ENCODE results near the gene TTC27. TPM values are rescaled to one million over a fixed set of nuclear protein-coding genes. Genes with fewer than 3 reads are reported as not detected.
A peak's percentile ranks its signal among the peaks of the same experiment; 100 is the strongest.
"Not testable (repeated sequence)": the region's sequence is repeated elsewhere in the genome, so short reads cannot be mapped to it uniquely, and the experiment has no call there.

Gene TTC27
- total and polyA plus RNA-seq, 12 donors: 4.8 to 17.3 (median 12.1) TPM

DNA sequence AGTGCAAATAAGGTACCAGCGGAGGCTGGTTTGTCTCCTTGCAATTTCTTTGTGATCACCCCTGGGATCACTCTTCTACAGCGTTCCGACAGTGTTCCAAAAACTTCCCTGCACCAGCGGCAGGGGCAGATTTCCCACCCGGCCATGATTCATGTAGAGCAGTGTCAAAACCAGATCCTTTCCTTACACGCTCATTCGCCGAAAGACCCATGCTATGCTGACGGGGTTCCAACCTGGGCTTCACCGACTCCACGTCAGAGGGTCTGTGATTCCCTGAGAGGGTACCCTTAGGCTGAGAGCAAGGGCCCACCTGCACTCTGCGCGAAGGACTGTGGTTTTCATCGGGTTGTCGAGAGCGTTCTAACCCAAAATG is 423 bp upstream of the TTC27 start:
- WGBS, 2 donors: 0 to 2% methylated on average over 16 of the region's 16 CpGs
- H3K27me3 ChIP-seq: no peaks in the 10 kb centered on the region
- H3K4me3 ChIP-seq: peak overlapping the region; percentile 53 to 97 (median 88)
- peaks cover 0 to 31% (median 21%) of the 10 kb centered on the region in 9 donors for H3K4me1 ChIP-seq
- no peaks in the 10 kb centered on the region for H3K9me3 ChIP-seq
- intact Hi-C loops (cut with DNase I): loop anchor here in 1 of 10 donors (10.0 kb wide), 1 partner anchor 117 kb away; no protein-coding TSS in a partner anchor
- peak; percentile 28 to 35 for DNase-seq
- TF ChIP-seq, protein P1, sequence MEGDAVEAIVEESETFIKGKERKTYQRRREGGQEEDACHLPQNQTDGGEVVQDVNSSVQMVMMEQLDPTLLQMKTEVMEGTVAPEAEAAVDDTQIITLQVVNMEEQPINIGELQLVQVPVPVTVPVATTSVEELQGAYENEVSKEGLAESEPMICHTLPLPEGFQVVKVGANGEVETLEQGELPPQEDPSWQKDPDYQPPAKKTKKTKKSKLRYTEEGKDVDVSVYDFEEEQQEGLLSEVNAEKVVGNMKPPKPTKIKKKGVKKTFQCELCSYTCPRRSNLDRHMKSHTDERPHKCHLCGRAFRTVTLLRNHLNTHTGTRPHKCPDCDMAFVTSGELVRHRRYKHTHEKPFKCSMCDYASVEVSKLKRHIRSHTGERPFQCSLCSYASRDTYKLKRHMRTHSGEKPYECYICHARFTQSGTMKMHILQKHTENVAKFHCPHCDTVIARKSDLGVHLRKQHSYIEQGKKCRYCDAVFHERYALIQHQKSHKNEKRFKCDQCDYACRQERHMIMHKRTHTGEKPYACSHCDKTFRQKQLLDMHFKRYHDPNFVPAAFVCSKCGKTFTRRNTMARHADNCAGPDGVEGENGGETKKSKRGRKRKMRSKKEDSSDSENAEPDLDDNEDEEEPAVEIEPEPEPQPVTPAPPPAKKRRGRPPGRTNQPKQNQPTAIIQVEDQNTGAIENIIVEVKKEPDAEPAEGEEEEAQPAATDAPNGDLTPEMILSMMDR (IDR thresholded peaks at IDR 0.05): peak in 4 of 9 donors; percentile 13 to 43 (median 32)
- peak; percentile 37 to 74 (median 60) for ATAC-seq
- H3K36me3 ChIP-seq: peaks cover 0 to 35% (median 11%) of the 10 kb centered on the region in 9 donors
- H3K27ac ChIP-seq: peak overlapping the region in 9 of 10 donors; percentile 69 to 78 (median 73)

DNA sequence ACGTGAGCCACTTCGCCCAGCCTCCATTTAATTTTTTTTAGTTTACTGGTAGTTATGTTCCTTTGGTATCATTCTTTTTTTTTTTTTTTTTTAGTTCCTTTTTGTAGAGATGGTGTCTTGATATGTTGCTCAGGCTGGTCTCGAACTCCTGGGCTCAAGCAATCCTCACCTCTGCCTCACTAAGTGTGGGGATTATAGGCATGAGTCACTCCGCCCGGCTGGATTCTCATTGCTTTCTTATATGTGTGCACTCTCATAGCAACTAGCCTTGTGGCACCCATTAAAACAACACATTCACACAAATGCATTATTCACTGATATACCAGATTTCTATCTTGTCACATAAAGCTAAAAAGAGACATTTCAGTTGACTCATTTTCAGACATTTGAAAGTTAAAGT is 4.2 kb downstream of the TTC27 start:
- TF ChIP-seq, protein P1 (IDR thresholded peaks at IDR 0.05): no peak
- H3K4me1 ChIP-seq: peaks cover 0 to 21% (median 14%) of the 10 kb centered on the region in 9 donors
- ATAC-seq (no peak), DNase-seq (no peak)
- intact Hi-C loops (cut with DNase I): no loop called here
- no peak overlapping the region for H3K27ac ChIP-seq
- H3K4me3 ChIP-seq: no peak overlapping the region
- H3K27me3 ChIP-seq: no peaks in the 10 kb centered on the region
- no peaks in the 10 kb centered on the region for H3K9me3 ChIP-seq
- 88 to 93% methylated on average over 5 of the region's 5 CpGs for whole genome bisulfite sequencing, 2 donors
- peaks cover 0 to 76% (median 31%) of the 10 kb centered on the region in 9 donors for H3K36me3 ChIP-seq

DNA sequence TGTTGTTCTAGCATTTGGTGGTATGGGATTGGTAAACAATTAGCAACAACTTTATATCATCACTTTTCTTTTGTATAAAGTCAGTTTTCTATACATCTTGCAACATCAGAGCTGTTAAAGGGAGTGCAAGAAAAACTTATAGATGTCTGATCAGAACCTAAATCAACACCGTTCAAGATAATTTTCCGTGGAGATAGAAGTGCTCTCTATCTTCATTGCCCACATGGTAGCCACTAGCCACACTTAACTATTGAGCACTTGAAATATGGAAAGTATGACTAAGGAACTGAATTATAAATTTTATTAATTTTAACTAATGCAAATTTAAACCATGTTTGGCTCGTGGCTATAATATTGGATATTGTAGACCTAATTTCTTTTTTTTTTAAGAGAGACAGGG is 5.2 kb downstream of the TTC27 start:
- H3K9me3 ChIP-seq: no peaks in the 10 kb centered on the region
- intact Hi-C loops (cut with DNase I): no loop called here

DNA sequence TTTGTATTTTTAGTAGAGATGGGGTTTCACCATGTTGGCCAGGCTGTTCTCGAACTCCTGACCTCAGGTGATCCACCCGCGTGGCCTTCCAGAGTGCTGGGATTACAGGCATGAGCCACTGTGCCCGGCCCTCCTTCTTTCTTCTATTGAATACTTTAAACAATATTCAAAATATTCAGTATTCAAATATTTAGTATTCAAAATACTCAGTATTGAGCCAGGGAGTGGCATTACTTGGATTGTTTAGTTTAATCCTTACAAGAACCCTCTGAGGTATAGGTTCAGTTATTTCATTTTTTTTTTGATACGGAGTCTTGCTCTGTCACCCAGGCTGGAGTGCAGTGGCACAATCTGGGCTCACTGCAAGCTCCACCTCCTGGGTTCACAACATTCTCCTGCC is 10.7 kb downstream of the TTC27 start:
- H3K27me3 ChIP-seq; intact Hi-C loops (cut with DNase I); H3K9me3 ChIP-seq; H3K27ac ChIP-seq; ATAC-seq; H3K4me1 ChIP-seq; H3K4me3 ChIP-seq; DNase-seq: not testable (repeated sequence)
- whole genome bisulfite sequencing, 2 donors: 95 to 99% methylated on average over 5 of the region's 5 CpGs
- peaks cover 0 to 100% (median 75%) of the 10 kb centered on the region in 9 donors for H3K36me3 ChIP-seq

More for the DNA sequence above, 5.2 kb downstream of the TTC27 start:
- ATAC-seq (no peak), DNase-seq (no peak)
- peaks cover 0 to 19% (median 9%) of the 10 kb centered on the region in 9 donors for H3K4me1 ChIP-seq
- TF ChIP-seq, protein P1 (IDR thresholded peaks at IDR 0.05): no peak
- H3K4me3 ChIP-seq: no peak overlapping the region
- no peak overlapping the region for H3K27ac ChIP-seq
- H3K36me3 ChIP-seq: peaks cover 0 to 86% (median 41%) of the 10 kb centered on the region in 9 donors
- 89 to 90% methylated on average over 3 of the region's 3 CpGs for WGBS, 2 donors
- H3K27me3 ChIP-seq: no peaks in the 10 kb centered on the region

DNA sequence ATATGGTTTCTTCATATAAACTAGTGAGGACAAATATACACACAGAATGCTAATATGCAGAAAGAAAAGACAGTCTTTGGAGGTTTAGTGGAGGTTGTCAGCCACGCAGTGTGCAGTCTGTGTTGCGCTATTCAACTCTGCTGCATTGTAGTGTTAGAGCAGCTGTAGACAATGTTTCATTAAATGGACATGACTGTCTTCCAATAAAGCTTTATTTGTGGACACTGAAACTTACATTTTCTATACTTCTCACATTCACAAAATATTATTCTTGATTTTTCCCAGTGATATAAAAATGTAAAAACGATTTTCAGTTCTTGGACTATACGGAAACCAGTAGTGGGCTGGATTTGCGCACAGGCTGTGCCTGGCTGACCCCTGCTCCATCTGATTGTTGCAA is 13.3 kb downstream of the TTC27 start:
- 96 to 98% methylated on average over 5 of the region's 5 CpGs for WGBS, 2 donors
- TF ChIP-seq, protein P1 (IDR thresholded peaks at IDR 0.05): no peak
- ATAC-seq (no peak), DNase-seq (no peak)
- no peaks in the 10 kb centered on the region for H3K27me3 ChIP-seq
- no peak overlapping the region for H3K27ac ChIP-seq
- H3K36me3 ChIP-seq: peaks cover 0 to 100% (median 67%) of the 10 kb centered on the region in 9 donors
- no peaks in the 10 kb centered on the region for H3K4me1 ChIP-seq
- no peak overlapping the region for H3K4me3 ChIP-seq
- H3K9me3 ChIP-seq: no peaks in the 10 kb centered on the region
- intact Hi-C loops (cut with DNase I): no loop called here

Measured in heart right ventricle (tissue), 16 donors.